IMR-90 (cell line): ENCODE measurements around the gene CDADC1. TPM values are rescaled to one million over a fixed set of nuclear protein-coding genes. Genes with fewer than 3 reads are reported as not detected.
A peak's percentile ranks its signal among the peaks of the same experiment; 100 is the strongest.

Source experiments
- ATAC-seq: fragments of 200-7000 bp; cut with Tn5 transposase; 2 replicates; pipeline ENCODE4 v1.9.1; 2020; ENCODE audit warnings: low read depth, mild to moderate bottlenecking, moderate library complexity
- BruUV-seq: library from RNA; stranded (reverse); fragments of 400-500 nt; replicated peaks from 2 replicates; lab custom pipeline; 2021; lab: Mats Ljungman, UMichigan
- CTCF ChIA-PET: fragments of 300-600 bp; formaldehyde crosslinking; extraction: SDS; loops from one replicate; lab custom pipeline; 2021; ENCODE audit warnings: antibody characterized with exemption; lab: Yijun Ruan, JAX
- POLR2A ChIA-PET: fragments of 300-600 bp; sonication (Branson Sonifier 250); formaldehyde crosslinking; loops from one replicate; lab custom pipeline; 2022; ENCODE audit warnings: antibody characterized with exemption; ENCODE audit not compliant: unreplicated experiment; lab: Charles Lee
- DNase-seq: peaks from one replicate; pipeline ENCODE4 v3.0.0; 2013
- H2AFZ ChIP-seq: replicated peaks from 2 replicates; pipeline ENCODE3; 2013; ENCODE audit warnings: low read length, mild to moderate bottlenecking; ENCODE audit not compliant: poor library complexity
- H2AK5ac ChIP-seq: 2 replicates; pipeline ENCODE4 v1.6.1; 2013; ENCODE audit warnings: low read depth, low read length, inconsistent platforms
- H2AK9ac ChIP-seq: replicated peaks from 2 replicates; pipeline ENCODE3; 2013; ENCODE audit warnings: mild to moderate bottlenecking, low read depth, low read length, moderate library complexity; ENCODE audit not compliant: poor library complexity
- H2BK120ac ChIP-seq: 2 replicates; pipeline ENCODE4 v1.6.1; 2013; ENCODE audit warnings: low read depth, low read length, inconsistent platforms
- H2BK15ac ChIP-seq: 3 replicates; pipeline ENCODE4 v1.6.1; 2013; ENCODE audit warnings: low read depth, low read length, inconsistent platforms
- H2BK20ac ChIP-seq: 2 replicates; pipeline ENCODE4 v1.6.1; 2013; ENCODE audit warnings: low read depth, mild to moderate bottlenecking, inconsistent platforms, low read length, moderate library complexity
- H2BK5ac ChIP-seq: 2 replicates; pipeline ENCODE4 v1.6.1; 2013; ENCODE audit warnings: mild to moderate bottlenecking, low read depth, low read length, inconsistent platforms; ENCODE audit not compliant: poor library complexity, severe bottlenecking
- H3K14ac ChIP-seq: replicated peaks from 2 replicates; pipeline ENCODE4 v1.6.1; 2013; ENCODE audit warnings: low read depth, low read length, inconsistent platforms
- H3K18ac ChIP-seq: 2 replicates; pipeline ENCODE4 v1.6.1; 2013; ENCODE audit warnings: low read depth, low read length, control low read depth
- H3K23ac ChIP-seq: 2 replicates; pipeline ENCODE4 v1.6.1; 2013; ENCODE audit warnings: low read depth, low read length, inconsistent platforms
- H3K27ac ChIP-seq: 2 replicates; pipeline ENCODE4 v1.5.1; 2013; ENCODE audit warnings: mild to moderate bottlenecking, control low read depth, low read length; ENCODE audit not compliant: insufficient read depth
- H3K27me3 ChIP-seq: 2 replicates; pipeline ENCODE4 v1.6.1; 2013; ENCODE audit warnings: low read length; ENCODE audit not compliant: control insufficient read depth, insufficient read depth
- H3K36me3 ChIP-seq: 2 replicates; pipeline ENCODE4 v1.6.1; 2013; ENCODE audit warnings: low read length, mixed read lengths; ENCODE audit not compliant: control insufficient read depth, insufficient read depth
- H3K4ac ChIP-seq: 2 replicates; pipeline ENCODE4 v1.6.1; 2013; ENCODE audit warnings: low read depth, low read length, inconsistent platforms
- H3K4me1 ChIP-seq: 2 replicates; pipeline ENCODE4 v1.6.1; 2013; ENCODE audit warnings: low read length, mixed read lengths; ENCODE audit not compliant: control insufficient read depth, insufficient read depth
- H3K4me2 ChIP-seq: 2 replicates; pipeline ENCODE4 v1.6.1; 2013; ENCODE audit warnings: low read depth, mild to moderate bottlenecking, control low read depth, low read length, moderate library complexity
- H3K4me3 ChIP-seq: 2 replicates; pipeline ENCODE4 v1.5.1; 2013; ENCODE audit warnings: low read depth, mild to moderate bottlenecking, control low read depth, low read length, moderate library complexity; ENCODE audit not compliant: insufficient read depth
- H3K56ac ChIP-seq: 2 replicates; pipeline ENCODE4 v1.6.1; 2013; ENCODE audit warnings: low read length, inconsistent platforms; ENCODE audit not compliant: insufficient read depth; ENCODE audit errors: extremely low read depth
- H3K79me1 ChIP-seq, 2 experiments: 2 replicates each; pipeline ENCODE4 v1.6.1; 2013; ENCODE audit warnings: low read length in 2 of 2, inconsistent platforms in 1 of 2, low read depth in 1 of 2
- H3K9ac ChIP-seq: 2 replicates; pipeline ENCODE4 v1.6.1; 2013; ENCODE audit warnings: low read depth, low read length, control low read depth
- H3K9me1 ChIP-seq: 2 replicates; pipeline ENCODE4 v1.6.1; 2013; ENCODE audit warnings: low read length, inconsistent platforms; ENCODE audit not compliant: insufficient read depth
- H3K9me3 ChIP-seq: 2 replicates; pipeline ENCODE4 v1.6.1; 2013; ENCODE audit warnings: low read length; ENCODE audit not compliant: control insufficient read depth, insufficient read depth
- H4K20me1 ChIP-seq: 2 replicates; pipeline ENCODE4 v1.6.1; 2013; ENCODE audit warnings: low read length, inconsistent platforms; ENCODE audit not compliant: insufficient read depth
- H4K5ac ChIP-seq: 2 replicates; pipeline ENCODE4 v1.6.1; 2013; ENCODE audit warnings: mild to moderate bottlenecking, low read depth, low read length, control low read depth
- H4K8ac ChIP-seq, 2 experiments: 2 replicates each; pipeline ENCODE4 v1.6.1; 2013; ENCODE audit warnings: low read depth in 2 of 2, low read length in 2 of 2, control low read depth in 1 of 2, inconsistent platforms in 1 of 2
- H4K91ac ChIP-seq: 2 replicates; pipeline ENCODE4 v1.6.1; 2013; ENCODE audit warnings: low read depth, low read length, inconsistent platforms; ENCODE audit not compliant: insufficient read depth
- RAD21 ChIP-seq: IDR thresholded peaks from 2 replicates; pipeline ENCODE4 v1.6.1; 2012; ENCODE audit warnings: low read length, improper control_type of control experiment
- RCOR1 ChIP-seq: IDR thresholded peaks from 2 replicates; pipeline ENCODE4 v1.6.1; 2012; ENCODE audit warnings: mild to moderate bottlenecking, low read length, improper control_type of control experiment; ENCODE audit not compliant: insufficient replicate concordance
- WGBS, 2 experiments: methylation state at CpG; one replicate each; pipeline versions ENCODE4 v1.1.5 to v1.1.7; 2013; ENCODE audit warnings: missing lambda C conversion rate in 2 of 2; ENCODE audit not compliant: insufficient read length in 1 of 2; ENCODE audit errors: extremely low coverage in 2 of 2; 5-methylcytosine and 5-hydroxymethylcytosine counted together
- dilution Hi-C: fragments of 300-500 bp; cut with HindIII; formaldehyde crosslinking; loops from one replicate; pipeline ENCODE4 v1.14.3; 2018; ENCODE audit warnings: low sequenced_read_pairs; ENCODE audit not compliant: unreplicated experiment
- in situ Hi-C: fragments of 300-500 bp; cut with MboI; formaldehyde crosslinking; loops from 3 replicates; pipeline ENCODE4 v1.14.3; 2019; ENCODE audit warnings: low sequenced_read_pairs, inconsistent platforms, mixed read lengths
- intact Hi-C: fragments of 100-400 bp; cut with micrococcal nuclease; formaldehyde crosslinking; loops from 2 replicates; pipeline ENCODE4 v1.10.0; 2022
- polyA plus RNA-seq, 3 experiments: library from polyadenylated mRNA; depleted of rRNA; stranded (reverse); fragments of >200 nt; gene quantifications; 2 replicates each; pipeline ENCODE4 v1.2.3, GENCODE V29; 2012; ENCODE audit warnings: low replicate concordance in 1 of 3
- total RNA-seq: library from RNA; depleted of rRNA; stranded (reverse); fragments of >200 nt; gene quantifications from 2 replicates; pipeline ENCODE4 v1.2.3, GENCODE V29; 2012

The CDADC1 gene
- total and polyA plus RNA-seq, 2 of the 4 experiments (the other 2 are of a cell fraction) = 0.54 to 2.6 TPM

DNA sequence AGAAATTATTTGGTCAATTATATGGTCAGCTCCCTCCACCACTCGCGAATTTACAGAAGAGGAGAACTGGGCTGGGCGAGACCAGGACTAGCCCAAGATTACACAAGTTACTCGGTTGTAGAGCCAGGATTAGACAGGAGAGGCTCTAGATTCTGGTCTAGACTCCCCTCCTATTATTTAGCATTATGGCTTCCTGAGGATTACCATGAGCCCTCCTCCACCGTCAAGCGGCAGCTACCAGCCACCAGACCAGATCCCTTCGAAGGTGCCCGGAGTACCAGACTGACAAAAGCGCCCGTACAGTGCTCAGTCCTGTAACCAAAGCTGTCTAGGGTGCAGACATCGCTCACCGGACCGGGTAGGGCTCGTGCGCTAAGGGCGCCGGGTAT is 28.1 kb upstream of the CDADC1 start:
- in situ Hi-C loops = no loop called here

More for the DNA sequence above, 28.1 kb upstream of the CDADC1 start:
- no peak overlapping the region for H4K8ac ChIP-seq
- no peaks in the 10 kb centered on the region for H3K9me1 ChIP-seq
- dilution Hi-C loops (no loop called here), intact Hi-C loops (no loop called here)
- H3K27ac ChIP-seq = no peak overlapping the region
- no peak overlapping the region for H3K56ac ChIP-seq
- H2BK20ac ChIP-seq = no peak overlapping the region
- TF ChIP-seq RCOR1 (no peak), RAD21 (no peak)
- no peak overlapping the region for H3K9ac ChIP-seq
- BruUV-seq = no TSS peak
- H2BK120ac ChIP-seq = no peak overlapping the region
- DNase-seq (no peak), ATAC-seq (peak; percentile 13; the same call in 1 of the 2 replicates)
- H2AK5ac ChIP-seq = no peak overlapping the region
- H4K91ac ChIP-seq = no peak overlapping the region
- H4K20me1 ChIP-seq = 0 out of 2 replicates have a peak, but pooled peaks cover 3% of the 10 kb centered on the region
- H3K23ac ChIP-seq = no peak overlapping the region
- ChIA-PET POLR2A (no interaction called here), CTCF (no interaction called here)
- H3K27me3 ChIP-seq = peaks cover 75% of the 10 kb centered on the region
- H3K4me3 ChIP-seq = peak overlapping the region; percentile 45
- H3K4me2 ChIP-seq = peak overlapping the region; percentile 60; the same call in 1 of the 2 replicates
- no peaks in the 10 kb centered on the region for H3K4me1 ChIP-seq
- H3K36me3 ChIP-seq = no peaks in the 10 kb centered on the region
- no peak overlapping the region for H2BK5ac ChIP-seq
- H3K9me3 ChIP-seq = peaks cover 12% of the 10 kb centered on the region
- H2AK9ac ChIP-seq = no peak overlapping the region
- no peak overlapping the region for H2BK15ac ChIP-seq
- no peak overlapping the region for H4K5ac ChIP-seq
- no peak overlapping the region for H3K14ac ChIP-seq
- H3K18ac ChIP-seq = no peak overlapping the region
- no peaks in the 10 kb centered on the region for H3K79me1 ChIP-seq
- no peak overlapping the region for H3K4ac ChIP-seq
- WGBS, 2 experiments = 21% methylated on average over 6 of the region's 17 CpGs; no CpG with 5 or more reads in 1 of the 2 experiments
- peak overlapping the region; percentile 89 for H2AFZ ChIP-seq
